KMS-11 (cell line): ENCODE measurements around the gene FBXW12.

Experiments
- H2AFZ ChIP-seq: fragments of 200-600 bp; sonication (generic); 2 replicates; pipeline ENCODE4 v1.6.1; 2016; ENCODE audit warnings: antibody characterized with exemption, mixed run types, low read depth
- H3K27ac ChIP-seq: fragments of 200-600 bp; sonication (generic); 2 replicates; pipeline ENCODE4 v1.6.1; 2016; ENCODE audit warnings: mild to moderate bottlenecking, mixed run types
- H3K27me3 ChIP-seq: fragments of 200-600 bp; sonication (generic); 2 replicates; pipeline ENCODE4 v1.6.1; 2017; ENCODE audit warnings: mild to moderate bottlenecking, low read depth, mixed run types, moderate library complexity; ENCODE audit not compliant: insufficient read depth
- H3K36me3 ChIP-seq: fragments of 200-600 bp; sonication (generic); 2 replicates; pipeline ENCODE4 v1.6.1; 2017; ENCODE audit warnings: mild to moderate bottlenecking, mixed run types; ENCODE audit not compliant: insufficient read depth
- H3K4me1 ChIP-seq: fragments of 200-600 bp; sonication (generic); 2 replicates; pipeline ENCODE4 v1.6.1; 2016; ENCODE audit warnings: mild to moderate bottlenecking, low read depth, mixed run types; ENCODE audit not compliant: poor library complexity, severe bottlenecking
- H3K4me2 ChIP-seq: fragments of 200-600 bp; sonication (generic); 2 replicates; pipeline ENCODE4 v1.7.0; 2016; ENCODE audit warnings: mild to moderate bottlenecking, mixed run types
- H3K4me3 ChIP-seq: fragments of 200-600 bp; sonication (generic); IDR thresholded peaks from 2 replicates; pipeline ENCODE4 v1.6.1; 2017; ENCODE audit warnings: low read depth, low read length, mixed read lengths; ENCODE audit not compliant: insufficient read depth
- H3K79me2 ChIP-seq: fragments of 200-600 bp; sonication (generic); 2 replicates; pipeline ENCODE4 v1.6.1; 2016; ENCODE audit warnings: low read depth, mixed run types; ENCODE audit not compliant: insufficient read depth
- H3K9ac ChIP-seq: fragments of 200-600 bp; sonication (generic); 2 replicates; pipeline ENCODE4 v1.6.1; 2016; ENCODE audit warnings: mild to moderate bottlenecking, mixed run types
- H4K20me1 ChIP-seq: fragments of 200-600 bp; sonication (generic); 2 replicates; pipeline ENCODE4 v1.6.1; 2016; ENCODE audit warnings: mild to moderate bottlenecking, mixed run types; ENCODE audit not compliant: insufficient read depth
- CTCF ChIP-seq: fragments of 200-600 bp; sonication (generic); conservative IDR thresholded peaks from 2 replicates; pipeline ENCODE4 v1.6.1; 2017; ENCODE audit warnings: low read depth, mild to moderate bottlenecking, antibody characterized with exemption, low read length, moderate library complexity, mixed read lengths

FBXW12 gene

GRCh38 chr3:48408823-48409281, 36.8 kb downstream of the FBXW12 start:
- Histone ChIP-seq H4K20me1 (no peaks in the 10 kb centered on the region), H3K4me3 (no peak overlapping the region), H3K36me3 (no peaks in the 10 kb centered on the region), H3K27ac (no peak overlapping the region), H3K4me2 (no peak overlapping the region), H3K9ac (no peak overlapping the region), H3K4me1 (no peaks in the 10 kb centered on the region), H2AFZ (no peak overlapping the region), H3K79me2 (no peaks in the 10 kb centered on the region), H3K27me3 (no peaks in the 10 kb centered on the region)
- no peak for TF ChIP-seq CTCF

- TF ChIP-seq CTCF, result no peak
- no peaks in the 10 kb centered on the region for H4K20me1 ChIP-seq
- H3K36me3 ChIP-seq, result no peaks in the 10 kb centered on the region
- no peak overlapping the region for H3K4me2 ChIP-seq
- H3K79me2 ChIP-seq, result no peaks in the 10 kb centered on the region
- no peak overlapping the region for H3K9ac ChIP-seq
- no peak overlapping the region for H3K4me3 ChIP-seq
- no peak overlapping the region for H3K27ac ChIP-seq
- no peaks in the 10 kb centered on the region for H3K4me1 ChIP-seq
- H3K27me3 ChIP-seq, result no peaks in the 10 kb centered on the region
- H2AFZ ChIP-seq, result no peak overlapping the region
Observed at GRCh38 chr3:48409291-48410201, 37.5 kb downstream of the FBXW12 start.

GRCh38 chr3:48410205-48411040, 38.4 kb downstream of the FBXW12 start:
- no peaks in the 10 kb centered on the region for H4K20me1 ChIP-seq

More at GRCh38 chr3:48410205-48411040, 38.4 kb downstream of the FBXW12 start:
- H3K4me1 ChIP-seq, result no peaks in the 10 kb centered on the region
- no peak overlapping the region for H3K27ac ChIP-seq
- H3K4me3 ChIP-seq, result no peak overlapping the region
- no peak overlapping the region for H2AFZ ChIP-seq
- no peaks in the 10 kb centered on the region for H3K79me2 ChIP-seq
- H3K9ac ChIP-seq, result no peak overlapping the region
- H3K4me2 ChIP-seq, result no peak overlapping the region
- no peaks in the 10 kb centered on the region for H3K27me3 ChIP-seq
- TF ChIP-seq CTCF, result no peak
- H3K36me3 ChIP-seq, result no peaks in the 10 kb centered on the region
